Fibroblast of peridontal ligament (primary cell): Measurements from ENCODE around the gene ANO1.
"Not testable (repeated sequence)": the region's sequence is repeated elsewhere in the genome, so short reads cannot be mapped to it uniquely, and the experiment has no call there.

Experiments used
- DNase-seq: peaks from one replicate; pipeline ENCODE4 v3.0.0-alpha.2; 2010; ENCODE audit errors: extremely low read depth

Gene ANO1

DNA sequence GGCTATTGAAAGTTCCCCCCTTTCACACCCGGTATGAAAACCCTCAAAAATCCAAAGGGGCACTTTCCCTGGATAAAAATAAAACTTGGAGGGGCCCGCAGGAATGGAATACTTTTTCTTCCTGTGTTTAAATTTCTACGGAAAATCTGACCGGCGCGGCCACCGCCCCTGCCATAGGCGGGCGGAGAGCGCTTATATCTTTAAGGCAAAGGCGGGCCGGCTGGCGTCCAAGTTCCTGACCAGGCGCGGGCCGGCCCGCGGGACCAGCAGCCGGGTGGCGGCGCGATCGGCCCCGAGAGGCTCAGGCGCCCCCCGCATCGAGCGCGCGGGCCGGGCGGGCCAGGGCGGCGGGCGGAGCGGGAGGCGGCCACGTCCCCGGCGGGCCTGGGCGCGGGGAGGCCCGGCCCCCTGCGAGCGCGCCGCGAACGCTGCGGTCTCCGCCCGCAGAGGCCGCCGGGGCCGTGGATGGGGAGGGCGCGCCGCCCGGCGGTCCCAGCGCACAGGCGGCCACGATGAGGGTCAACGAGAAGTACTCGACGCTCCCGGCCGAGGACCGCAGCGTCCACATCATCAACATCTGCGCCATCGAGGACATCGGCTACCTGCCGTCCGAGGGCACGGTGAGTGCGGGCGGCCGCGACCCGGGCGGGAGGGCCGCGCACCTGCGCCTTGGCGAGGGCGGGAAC, at the start of gene ANO1:
Gene ANO1, plus strand, starts transcription at position 223 of the 686 bp plus-strand sequence. Its CDS starts 290 bp downstream, at position 513.
- DNase-seq: no peak

DNA sequence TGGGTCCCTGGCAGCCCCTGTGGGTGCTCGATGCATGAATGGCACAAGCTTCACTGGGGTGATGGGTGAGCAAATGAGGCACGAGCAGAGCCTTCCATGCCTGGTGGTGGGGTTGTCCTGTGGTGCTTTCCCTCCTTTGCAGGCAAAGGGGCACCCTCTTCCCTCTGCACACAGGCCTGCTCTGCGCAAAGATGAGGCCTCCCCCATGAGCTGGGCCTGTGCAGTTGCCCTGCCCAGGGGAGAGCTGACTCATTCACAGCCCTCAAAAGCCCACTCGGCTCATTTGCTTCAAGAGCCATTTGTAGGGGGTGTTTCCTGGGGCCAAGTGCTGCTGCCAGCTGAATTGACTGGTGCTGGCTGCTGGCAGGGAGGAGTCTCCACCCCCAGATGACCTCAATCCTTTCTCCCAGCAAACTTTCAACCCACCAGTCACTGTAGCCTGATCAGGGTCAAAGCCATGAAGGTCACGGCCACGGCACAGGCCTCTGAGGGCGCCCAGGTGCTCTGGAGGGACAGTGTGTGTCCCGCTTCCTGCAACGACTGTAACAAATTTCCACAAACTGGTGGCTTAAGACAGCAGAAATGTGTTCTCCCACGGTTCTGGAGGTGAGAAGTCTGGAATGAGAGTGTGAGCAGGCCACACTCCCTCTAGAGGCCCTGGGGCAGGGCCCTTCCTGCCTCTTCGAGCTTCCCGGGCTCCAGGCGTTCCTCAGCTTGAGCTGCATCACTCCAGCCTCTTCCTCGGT, 48.8 kb upstream of the ANO1 start:
- no peak for DNase-seq

DNA sequence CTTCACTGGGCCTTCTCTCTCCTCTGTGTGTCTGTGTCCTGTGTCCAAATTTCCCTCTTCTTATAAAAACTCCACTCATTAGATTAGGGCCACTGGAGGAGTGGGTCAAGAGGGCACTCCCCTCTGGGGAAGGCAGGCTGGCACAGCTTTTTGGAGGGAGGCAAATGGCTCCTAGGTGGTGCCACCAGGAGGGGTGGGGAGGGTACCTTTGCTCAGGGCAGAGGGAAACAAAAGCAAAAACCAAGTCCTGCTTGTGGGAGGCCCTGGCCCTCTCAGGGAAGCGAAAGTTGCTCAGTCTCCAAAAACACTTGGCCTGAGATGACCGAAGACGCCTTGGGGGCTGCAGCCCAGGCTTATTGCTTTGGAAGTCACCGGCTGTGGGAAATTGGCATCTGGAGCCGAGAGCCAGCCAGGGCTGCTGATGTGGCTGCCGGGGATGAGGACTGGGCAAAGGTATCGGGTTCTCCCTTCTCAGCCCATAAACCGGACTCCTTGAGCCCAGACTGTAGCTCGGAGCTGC, 48.2 kb upstream of the ANO1 start:
- DNase-seq: no peak

DNA sequence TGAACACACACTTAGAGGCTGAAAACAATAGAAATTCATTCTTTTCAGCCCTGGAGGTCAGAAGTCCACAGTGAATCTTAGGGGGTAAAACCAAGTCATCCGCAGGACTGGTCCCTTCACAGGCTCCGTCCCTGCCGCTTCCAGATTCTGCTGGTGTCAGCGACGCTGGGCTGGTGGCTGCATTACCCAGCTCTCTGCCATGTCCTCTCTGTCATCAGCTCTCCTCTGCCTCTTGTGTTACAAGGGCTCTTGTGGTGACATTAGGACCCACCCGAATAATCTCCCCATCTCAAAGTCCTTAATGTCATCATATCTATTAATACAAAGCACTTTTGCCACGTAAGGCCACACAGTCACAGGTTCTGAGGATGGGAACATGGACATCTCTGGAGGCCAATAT, 47.7 kb upstream of the ANO1 start:
- DNase-seq: no peak

DNA sequence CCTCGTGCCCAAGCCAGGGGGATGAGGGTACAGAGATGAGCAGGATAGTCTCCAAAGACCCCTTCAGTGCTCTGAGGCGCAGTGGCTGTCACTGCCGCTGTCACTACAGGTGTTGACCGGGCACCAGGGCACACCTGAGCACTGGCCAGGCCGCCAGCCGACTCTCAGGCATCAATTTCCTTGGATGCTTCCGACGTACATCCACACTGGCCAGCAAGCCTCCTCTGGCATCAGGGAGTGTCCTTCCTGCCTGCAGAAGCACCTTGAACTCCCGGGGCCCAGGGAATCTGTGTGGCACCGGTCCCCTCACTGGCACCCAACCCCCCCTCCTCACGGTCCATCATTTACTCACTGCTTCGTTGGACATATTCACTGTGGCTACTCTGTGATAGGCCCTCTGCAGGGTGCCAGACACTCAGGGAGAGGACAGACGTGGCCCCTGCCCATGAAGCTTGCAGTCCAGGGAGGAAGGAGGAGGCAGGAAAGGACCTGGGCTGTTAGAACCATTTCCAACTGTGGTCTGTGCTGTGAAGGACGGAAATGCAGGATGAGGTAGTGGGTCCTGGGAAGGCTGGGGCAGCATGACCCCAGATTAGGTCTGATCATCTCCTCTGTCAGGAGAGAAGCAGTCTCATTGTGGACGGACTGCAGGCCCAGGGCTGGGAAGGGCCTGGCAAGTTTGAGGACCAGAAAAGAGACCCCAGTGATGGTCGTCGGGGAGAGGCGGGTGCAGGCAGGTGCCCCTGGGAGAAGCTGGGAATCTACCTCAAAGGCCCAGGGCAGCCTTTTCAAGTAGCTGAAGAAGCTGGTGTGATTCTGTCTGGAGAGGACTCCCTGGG, 46.3 kb upstream of the ANO1 start:
- DNase-seq: no peak

DNA sequence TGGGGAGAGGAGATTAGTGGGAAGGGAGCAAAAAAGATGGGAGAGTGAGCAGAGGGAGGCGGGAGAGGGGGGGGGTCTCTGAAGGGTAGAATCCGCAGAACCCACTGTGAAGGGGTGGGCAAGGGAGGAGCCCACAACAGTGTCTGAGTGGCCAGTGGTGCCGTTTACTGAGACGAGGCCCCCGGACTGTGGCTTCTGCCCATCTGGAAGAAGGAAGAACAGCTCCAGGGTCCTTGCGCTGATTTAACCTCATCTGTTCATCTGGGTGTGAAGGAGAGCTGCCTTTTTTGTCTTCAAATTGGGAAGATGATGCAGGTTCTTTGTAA, 45.7 kb upstream of the ANO1 start:
- no peak for DNase-seq

DNA sequence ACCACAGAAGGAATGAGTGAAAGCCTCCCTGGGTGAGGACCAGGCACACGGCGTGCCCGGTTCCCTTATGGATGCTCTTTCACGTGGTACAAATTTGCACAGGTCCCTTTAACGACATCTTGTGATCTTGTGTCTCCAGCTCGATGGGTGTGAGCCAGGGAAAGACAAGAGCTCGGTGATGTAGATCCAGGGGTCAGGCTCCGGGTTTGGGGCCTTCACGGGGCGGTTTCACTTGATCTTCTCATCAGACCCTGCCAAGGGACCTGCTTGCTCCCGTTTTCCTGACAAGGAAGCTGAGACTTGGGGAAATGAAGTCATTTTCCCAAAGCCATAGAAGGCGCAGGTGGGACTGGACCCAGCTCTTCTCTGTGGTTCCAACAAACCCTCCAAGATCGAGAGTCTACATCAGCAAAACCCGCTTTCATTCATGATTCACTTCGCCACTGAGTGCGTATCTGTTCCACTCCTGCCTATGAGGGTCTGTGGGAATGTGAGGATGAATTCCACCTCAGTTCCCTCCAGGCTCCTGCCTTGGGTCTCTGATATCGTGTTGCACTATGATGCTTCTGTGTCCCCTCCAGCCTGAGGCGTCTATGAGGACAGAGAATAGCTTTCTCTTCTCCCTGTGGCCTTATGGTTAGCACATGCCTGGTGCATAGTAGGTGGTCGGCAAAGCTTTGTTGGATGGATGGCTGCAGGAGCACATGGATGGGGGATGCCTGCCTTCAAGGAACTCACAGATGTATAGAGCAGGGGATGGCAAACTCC, 45.0 kb upstream of the ANO1 start:
- no peak for DNase-seq

DNA sequence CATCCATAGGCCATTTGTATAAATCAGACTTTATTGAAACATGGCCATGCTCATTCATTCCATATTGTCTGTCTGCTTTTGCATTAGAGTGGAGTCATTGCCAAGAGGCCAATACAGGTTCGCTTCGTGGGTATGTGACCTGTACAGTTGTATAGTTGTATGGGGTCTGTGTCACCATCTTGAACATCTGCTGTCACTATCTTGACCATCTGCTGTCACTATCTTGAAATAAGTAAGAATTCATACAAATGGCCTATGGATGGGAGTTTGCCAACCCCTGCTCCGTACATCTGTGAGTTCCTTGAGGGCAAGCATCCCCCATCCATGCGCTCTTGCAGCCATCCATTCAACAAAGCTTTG, 44.4 kb upstream of the ANO1 start:
- DNase-seq: no peak

DNA sequence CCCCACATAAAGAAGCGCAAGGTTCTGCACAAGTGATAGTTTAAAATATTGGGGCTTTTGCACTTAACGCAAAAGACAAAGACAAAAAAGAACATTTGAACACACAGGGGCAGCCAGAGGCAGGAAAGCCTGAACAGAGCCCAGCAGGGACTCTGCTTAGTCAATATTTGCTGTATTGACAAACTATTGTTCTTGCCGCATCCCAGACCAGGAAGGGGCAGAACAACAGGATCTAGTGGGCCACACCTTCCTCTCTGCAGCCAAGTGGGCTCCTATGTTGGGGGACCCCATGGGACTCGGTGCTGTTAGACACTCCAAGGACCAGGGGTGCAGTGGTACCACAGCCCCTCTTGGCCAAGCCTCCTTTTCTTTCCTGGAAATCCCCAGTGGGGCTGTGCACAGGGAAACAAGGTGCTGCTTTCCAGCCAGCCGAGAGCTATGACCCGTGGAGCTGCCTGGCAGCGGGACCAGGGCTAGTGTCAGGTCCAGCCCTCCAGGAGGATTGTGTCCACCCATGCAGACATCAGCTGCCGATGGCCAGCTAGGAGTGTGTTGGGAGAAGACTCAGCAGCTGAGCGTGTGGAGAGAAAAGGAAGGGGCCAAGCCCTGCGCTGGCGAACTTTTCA, 43.3 kb upstream of the ANO1 start:
- no peak for DNase-seq

DNA sequence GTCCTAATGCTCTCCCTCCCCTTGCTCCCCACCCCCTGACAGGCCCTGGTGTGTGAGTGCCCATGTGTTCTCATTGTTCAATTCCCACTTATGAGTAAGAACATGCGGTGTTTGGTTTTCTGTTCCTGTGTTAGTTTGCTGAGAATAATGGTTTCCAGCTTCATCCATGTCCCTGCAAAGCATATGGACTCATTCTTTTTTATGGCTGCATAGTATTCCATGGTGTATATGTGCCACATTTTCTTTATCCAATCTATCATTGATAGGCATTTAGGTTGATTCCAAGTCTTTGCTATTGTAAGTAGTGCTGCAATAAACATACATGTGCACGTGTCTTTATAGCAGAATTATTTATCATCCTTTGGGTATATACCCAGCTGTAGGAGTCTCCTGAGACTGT, 42.5 kb upstream of the ANO1 start:
- DNase-seq: not testable (repeated sequence)

DNA sequence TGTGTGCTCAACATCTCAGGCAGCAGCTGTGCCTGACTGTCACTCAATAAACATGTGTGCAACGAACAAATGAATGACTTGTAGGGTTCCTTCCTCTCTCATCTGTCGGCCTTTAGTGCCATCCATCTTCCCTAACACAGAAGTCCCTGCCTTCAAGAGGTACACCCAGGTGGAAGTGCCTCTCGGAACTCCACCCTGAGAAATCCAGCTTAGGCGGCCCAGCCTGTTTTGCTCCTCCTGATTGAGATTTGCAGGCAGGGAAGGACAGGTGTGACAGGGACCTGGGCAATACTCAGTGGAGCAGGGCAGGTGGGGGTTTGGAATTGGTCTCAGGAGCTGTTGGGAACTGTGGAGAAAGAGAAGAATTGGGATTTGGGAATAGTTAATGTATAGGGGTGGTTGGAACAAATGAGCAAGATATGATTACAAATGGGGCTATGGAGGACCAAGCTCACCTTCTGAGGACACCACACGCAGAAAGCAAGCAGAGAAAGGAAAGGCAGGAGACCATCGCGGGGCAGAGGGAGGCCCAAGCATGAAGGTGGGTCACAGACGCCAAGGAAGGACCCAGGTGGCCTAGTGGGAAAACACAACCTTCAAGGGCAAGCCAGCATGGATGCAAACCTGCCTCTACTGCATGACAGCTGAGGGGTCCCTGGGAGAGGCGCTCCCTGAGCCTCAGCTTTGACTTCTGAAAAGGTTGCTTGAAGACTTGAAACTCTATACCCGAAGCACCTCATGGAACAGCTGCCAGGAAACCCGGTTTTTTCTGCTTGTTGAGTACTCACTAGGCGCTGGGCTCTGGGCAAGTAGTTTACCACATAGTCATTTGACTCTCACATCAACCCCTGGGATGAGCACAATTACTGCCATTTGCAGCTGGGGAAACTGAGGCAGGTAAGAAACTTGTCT, 40.9 kb upstream of the ANO1 start:
- DNase-seq: no peak

DNA sequence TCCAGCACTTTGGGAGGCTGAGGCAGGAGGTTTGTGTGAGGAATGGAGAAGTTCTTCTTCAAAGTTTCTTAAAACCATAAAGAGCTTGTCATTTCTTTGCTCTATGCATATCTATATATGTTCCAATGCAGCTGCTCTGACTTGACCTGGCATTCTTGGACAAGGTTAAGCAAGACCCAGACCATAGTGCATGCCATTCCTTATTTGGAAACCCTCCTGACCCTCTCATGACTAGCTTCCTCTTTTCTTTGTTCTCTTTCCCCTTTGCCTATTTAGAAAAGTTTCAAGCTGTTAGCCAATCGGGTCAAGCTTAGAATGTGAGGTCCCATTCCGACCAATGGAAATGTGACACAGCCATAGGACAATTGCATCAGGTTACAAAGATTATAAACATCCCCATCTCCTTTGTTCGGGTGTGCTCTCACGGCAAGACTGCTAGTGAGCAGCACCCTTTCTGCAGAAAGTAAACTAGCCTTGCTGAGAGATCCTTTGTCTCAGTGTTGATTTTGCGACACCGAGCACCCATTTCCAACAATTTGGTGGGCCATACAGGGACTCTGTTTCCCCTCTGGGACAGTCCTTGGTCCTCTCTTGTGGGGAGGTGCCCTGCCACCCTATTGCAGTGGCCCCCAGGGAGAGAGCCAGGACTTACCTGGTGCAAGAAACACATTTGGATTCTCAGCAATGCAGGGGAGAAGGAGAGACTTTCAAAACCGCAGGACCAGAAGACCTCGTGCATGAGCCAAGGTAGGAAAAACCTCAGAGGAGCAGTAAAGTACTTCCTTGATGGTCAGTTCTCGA, 39.9 kb upstream of the ANO1 start:
- DNase-seq: no peak

DNA sequence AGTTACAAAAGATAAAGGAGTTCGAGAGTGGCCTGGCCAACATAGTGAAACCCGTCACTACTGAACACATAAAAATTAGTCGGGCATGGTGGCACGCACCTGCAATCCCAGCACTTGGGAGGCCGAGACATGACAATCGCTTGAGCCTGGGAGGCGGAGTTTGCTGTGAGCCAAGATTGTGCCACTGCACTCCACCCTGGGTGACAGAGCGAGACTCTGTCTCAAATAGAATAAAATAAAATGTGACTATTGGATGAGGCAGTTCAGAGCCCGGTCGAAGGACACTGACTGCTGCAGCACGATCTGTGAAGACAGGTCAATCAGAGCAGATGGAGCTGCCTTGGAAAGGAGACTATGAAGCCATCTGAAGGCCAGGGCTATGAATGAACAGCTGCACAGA, 37.7 kb upstream of the ANO1 start:
- DNase-seq: no peak

DNA sequence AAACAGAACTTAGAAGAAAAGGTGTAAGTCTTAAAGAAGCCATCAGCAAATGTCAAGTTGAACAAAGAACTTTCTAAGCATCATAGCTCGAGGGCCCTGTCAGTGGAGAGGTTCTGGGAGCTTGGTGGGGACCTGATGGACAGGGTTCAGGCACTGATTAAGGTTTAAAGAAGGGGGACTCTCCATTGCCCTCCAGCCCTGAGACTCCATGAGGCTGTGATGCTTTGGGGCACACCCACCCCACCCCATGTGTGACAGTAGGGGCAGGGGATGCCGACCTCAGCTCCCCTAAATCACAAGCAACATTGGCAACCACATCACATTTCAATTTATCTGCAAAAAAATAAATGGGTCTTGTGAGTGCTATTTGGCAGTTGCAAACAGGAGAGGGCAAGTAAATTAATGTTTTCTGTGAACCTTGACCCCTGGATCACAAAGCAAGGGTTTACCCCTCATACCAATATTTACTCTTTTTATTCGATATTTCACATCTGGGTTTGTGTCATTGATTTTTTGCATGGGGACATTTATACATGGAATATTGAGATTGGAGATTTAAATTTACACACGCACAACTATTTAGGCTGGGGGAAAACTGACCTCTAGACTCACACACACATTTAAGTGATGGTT, 37.1 kb upstream of the ANO1 start:
- no peak for DNase-seq

DNA sequence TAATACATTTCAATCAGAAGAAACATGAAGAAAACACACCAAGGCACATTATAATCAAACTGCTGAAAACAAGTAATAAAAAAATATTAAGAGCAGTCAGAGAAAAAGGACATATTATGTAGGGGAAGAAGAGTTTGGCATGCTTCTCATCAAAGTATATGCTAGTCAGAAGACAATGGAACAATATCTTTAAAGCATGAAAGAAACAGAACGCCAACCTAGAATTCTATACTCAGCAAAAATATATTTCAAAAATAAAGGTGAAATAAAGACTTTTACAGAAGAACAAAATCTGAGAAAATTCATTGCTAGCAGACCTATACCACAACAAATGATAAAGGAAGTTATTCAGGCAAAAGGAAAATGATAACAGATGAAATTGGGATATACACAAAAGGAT, 34.6 kb upstream of the ANO1 start:
- no peak for DNase-seq

DNA sequence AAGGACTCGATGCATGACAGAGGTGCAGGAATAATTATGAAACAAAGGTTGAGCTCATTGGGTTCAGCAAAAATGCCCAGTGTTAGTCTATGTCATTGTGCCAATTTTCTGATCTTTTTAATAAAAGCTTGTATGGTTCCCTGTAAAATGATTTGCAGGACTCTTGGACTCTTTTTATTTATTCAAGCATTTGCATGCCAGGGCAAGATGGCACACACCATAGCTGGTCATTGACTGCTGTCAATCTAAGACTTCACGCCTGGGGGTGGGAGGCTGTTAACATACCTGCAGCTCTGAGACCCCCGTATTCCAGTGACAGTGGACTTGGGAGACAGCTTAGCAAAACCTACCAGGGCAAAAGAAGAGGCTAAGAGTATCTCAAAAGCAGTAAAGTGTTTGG, 32.0 kb upstream of the ANO1 start:
- DNase-seq: no peak

DNA sequence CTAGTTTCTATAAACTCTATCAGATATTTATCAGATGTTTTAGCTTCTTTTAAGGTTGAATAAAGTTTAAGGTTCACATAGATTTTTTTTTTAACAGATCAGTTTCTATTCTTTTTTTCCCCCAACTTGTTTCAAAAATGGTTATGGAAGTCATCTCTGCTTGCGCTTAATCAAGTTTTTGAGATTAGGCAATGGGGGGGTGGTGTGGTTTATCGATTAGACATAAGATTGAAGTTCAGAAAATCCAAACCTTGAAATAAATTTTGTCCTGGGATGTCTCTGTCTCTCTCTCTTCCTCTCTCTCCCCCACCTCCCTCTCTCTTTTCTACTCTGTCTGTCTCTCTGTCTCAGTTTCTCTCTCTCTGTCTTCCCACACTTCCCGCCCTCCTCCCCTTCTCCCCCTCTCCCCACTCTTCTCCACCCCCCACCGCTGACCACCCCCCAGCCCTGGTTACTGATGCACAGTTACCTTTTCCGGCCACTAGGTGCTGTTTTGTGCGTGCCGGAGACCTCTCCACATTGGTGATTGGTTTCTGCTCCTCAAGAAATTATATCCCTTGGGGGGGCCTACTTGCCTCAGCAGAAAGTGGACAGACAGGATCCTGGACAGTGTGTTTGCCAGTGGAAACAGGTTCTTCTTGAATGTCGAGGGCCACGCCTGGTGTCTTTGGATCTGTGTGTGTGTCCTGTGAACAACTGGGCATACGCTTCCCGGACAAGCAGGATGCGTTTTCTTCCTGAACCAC, 29.7 kb upstream of the ANO1 start:
- DNase-seq: no peak

DNA sequence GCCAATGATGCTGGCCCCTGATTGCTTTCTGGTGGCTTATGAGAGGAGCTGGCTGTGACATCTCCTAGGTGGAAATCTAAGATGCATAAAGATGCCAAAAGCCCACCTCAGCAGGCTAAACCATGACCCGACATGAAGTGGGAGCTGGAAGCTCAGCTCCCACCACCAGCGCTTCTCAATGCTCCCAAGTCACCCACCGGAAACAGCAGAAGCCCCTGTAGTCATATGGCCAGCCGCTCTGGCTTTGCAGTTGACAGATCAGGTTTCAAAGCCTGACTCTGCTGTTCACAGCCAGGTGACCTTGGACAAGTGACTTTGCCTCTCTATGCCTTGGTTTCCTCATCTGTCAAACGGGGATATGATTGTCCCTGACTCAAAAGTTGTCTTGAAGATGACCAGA, 29.1 kb upstream of the ANO1 start:
- no peak for DNase-seq
